PC-9 (cell line): Measurements from ENCODE around the gene GPR183. TPM values are rescaled to one million over a fixed set of nuclear protein-coding genes. Genes with fewer than 3 reads are reported as not detected.

Experiments
- BruUV-seq: library from RNA; stranded (reverse); fragments of 400-500 nt; replicated peaks from 2 replicates; lab custom pipeline; 2021; lab: Mats Ljungman, UMichigan
- CTCF ChIA-PET: fragments of 300-600 bp; sonication (Branson Sonifier 250); formaldehyde crosslinking; loops from one replicate; lab custom pipeline; 2022; ENCODE audit warnings: antibody characterized with exemption; lab: Charles Lee
- POLR2A ChIA-PET: fragments of 300-600 bp; sonication (Branson Sonifier 250); formaldehyde crosslinking; loops from one replicate; lab custom pipeline; 2022; ENCODE audit warnings: antibody characterized with exemption; ENCODE audit not compliant: unreplicated experiment; lab: Charles Lee
- DNase-seq, 2 experiments: peaks; one replicate each; pipeline versions ENCODE4 v3.0.0 to v3.0.0-alpha.2; 2015 to 2022; ENCODE audit warnings: mixed read lengths in 1 of 2
- H2AFZ ChIP-seq: fragments of 200-600 bp; sonication (generic); 2 replicates; pipeline ENCODE4 v1.8.1; 2017; ENCODE audit warnings: antibody characterized with exemption
- H3F3A ChIP-seq: fragments of 200-600 bp; sonication (generic); 2 replicates; pipeline ENCODE4 v1.8.1; 2017; ENCODE audit warnings: antibody characterized with exemption, mild to moderate bottlenecking, low read depth; ENCODE audit not compliant: insufficient read depth
- H3K27ac ChIP-seq: fragments of 200-600 bp; sonication (generic); 2 replicates; pipeline ENCODE4 v1.6.1; 2016; ENCODE audit warnings: mixed run types
- H3K27me3 ChIP-seq: fragments of 200-600 bp; sonication (generic); 2 replicates; pipeline ENCODE4 v1.6.1; 2016; ENCODE audit warnings: low read depth, mixed run types; ENCODE audit not compliant: insufficient read depth
- H3K36me3 ChIP-seq: fragments of 200-600 bp; sonication (generic); 2 replicates; pipeline ENCODE4 v1.6.1; 2016; ENCODE audit warnings: low read depth, mixed run types
- H3K4me1 ChIP-seq: fragments of 200-600 bp; sonication (generic); replicated peaks from 2 replicates; pipeline ENCODE4 v1.6.1; 2016; ENCODE audit warnings: mixed run types; ENCODE audit not compliant: insufficient read depth
- H3K4me2 ChIP-seq: fragments of 200-600 bp; sonication (generic); 2 replicates; pipeline ENCODE4 v1.6.1; 2017; ENCODE audit warnings: mixed run types
- H3K4me3 ChIP-seq: fragments of 200-600 bp; sonication (generic); 2 replicates; pipeline ENCODE4 v1.6.1; 2016; ENCODE audit warnings: mixed run types
- H3K79me2 ChIP-seq: fragments of 200-600 bp; sonication (generic); 2 replicates; pipeline ENCODE4 v1.6.1; 2017; ENCODE audit warnings: low read depth, mixed run types
- H3K9me2 ChIP-seq: fragments of 200-600 bp; sonication (generic); 2 replicates; pipeline ENCODE4 v1.8.1; 2017; ENCODE audit warnings: mild to moderate bottlenecking; ENCODE audit not compliant: insufficient read depth
- H3K9me3 ChIP-seq: fragments of 200-600 bp; sonication (generic); 2 replicates; pipeline ENCODE4 v1.8.1; 2016; ENCODE audit warnings: low read depth; ENCODE audit not compliant: insufficient read depth
- H4K20me1 ChIP-seq: fragments of 200-600 bp; sonication (generic); 2 replicates; pipeline ENCODE4 v1.8.1; 2017; ENCODE audit not compliant: insufficient read depth
- CTCF ChIP-seq: fragments of 200-600 bp; sonication (generic); conservative IDR thresholded peaks from 2 replicates; pipeline ENCODE4 v1.6.1; 2017; ENCODE audit warnings: mixed run types, antibody characterized with exemption, mild to moderate bottlenecking, moderate library complexity
- EZH2 ChIP-seq: fragments of 200-600 bp; sonication (generic); IDR thresholded peaks from 2 replicates; pipeline ENCODE4 v1.8.0; 2017; ENCODE audit warnings: antibody characterized with exemption, low read depth
- intact Hi-C: fragments of 100-400 bp; cut with micrococcal nuclease; formaldehyde crosslinking; loops from one replicate; pipeline ENCODE4 v1.10.0; 2022; ENCODE audit not compliant: unreplicated experiment
- total RNA-seq: library from RNA; stranded (reverse); gene quantifications from 2 replicates; pipeline ENCODE4 v1.2.3, GENCODE V29; 2021

Gene GPR183
- total RNA-seq, 1 experiment from 2014 or later, result not detected

GRCh38 chr13:99296398-99296797, 10.8 kb downstream of the GPR183 start:
- Histone ChIP-seq H3K4me3 (no peak overlapping the region), H3K4me2 (no peak overlapping the region), H3K9me2 (no peaks in the 10 kb centered on the region), H3K9me3 (no peaks in the 10 kb centered on the region), H3K27me3 (no peaks in the 10 kb centered on the region), H4K20me1 (peaks cover 35% of the 10 kb centered on the region), H3K79me2 (peaks cover 10% of the 10 kb centered on the region), H2AFZ (no peak overlapping the region), H3K27ac (no peak overlapping the region), H3F3A (peaks cover 6% of the 10 kb centered on the region), H3K4me1 (no peaks in the 10 kb centered on the region), H3K36me3 (peaks cover 15% of the 10 kb centered on the region; the same call in 1 of the 2 replicates)
- no TSS peak for BruUV-seq
- intact Hi-C loops, result no loop called here
- no peak for TF ChIP-seq EZH2
- no peak for TF ChIP-seq CTCF
- ChIA-PET CTCF (no interaction called here), POLR2A (no interaction called here)
- DNase-seq, result no peak

DNA sequence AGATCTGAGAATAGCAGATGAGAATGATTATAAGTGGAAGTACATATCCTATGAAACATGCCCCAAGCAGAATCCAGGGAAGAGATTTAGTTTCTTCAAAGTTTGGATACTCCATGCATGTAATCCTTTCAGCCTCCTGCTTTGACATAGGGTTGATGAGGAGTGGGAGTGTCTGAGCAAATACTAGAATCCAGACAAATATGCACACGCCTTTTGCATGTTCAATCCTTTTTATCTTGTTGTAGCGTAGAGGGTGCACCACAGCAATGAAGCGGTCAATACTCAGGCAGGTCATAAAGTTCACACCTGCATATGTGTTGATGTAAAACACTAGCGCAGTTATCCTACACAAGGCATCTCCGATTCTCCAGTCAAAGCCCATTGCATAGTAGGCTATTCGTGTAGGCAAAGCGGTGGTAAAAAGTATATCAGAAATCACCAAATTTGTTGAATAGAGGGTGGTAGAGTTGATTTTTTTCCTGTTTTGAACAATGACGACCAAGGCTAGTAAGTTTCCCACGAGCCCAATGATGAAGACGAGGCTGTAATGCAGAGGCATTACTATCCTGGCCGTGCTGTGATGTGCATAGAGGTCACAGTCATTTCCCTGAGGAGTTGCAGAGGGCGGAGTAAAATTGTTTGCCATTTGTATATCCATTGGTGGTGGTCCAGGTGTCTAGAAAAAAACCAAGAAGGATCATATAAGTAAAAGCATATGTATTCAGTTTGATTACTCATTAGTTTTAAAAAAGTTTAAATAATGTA, 11.5 kb downstream of the GPR183 start:
- CTCF ChIA-PET, result no interaction called here
- no TSS peak for BruUV-seq
- intact Hi-C loops, result no loop called here

GRCh38 chr13:99294958-99295357, 12.2 kb downstream of the GPR183 start:
- H3K4me3 ChIP-seq, result no peak overlapping the region
- H3K79me2 ChIP-seq, result peaks cover 19% of the 10 kb centered on the region
- no peaks in the 10 kb centered on the region for H3K27me3 ChIP-seq
- no peak overlapping the region for H3K4me2 ChIP-seq
- DNase-seq, result no peak
- no TSS peak for BruUV-seq
- H3K27ac ChIP-seq, result no peak overlapping the region
- peaks cover 15% of the 10 kb centered on the region; the same call in 1 of the 2 replicates for H3K36me3 ChIP-seq
- no peak overlapping the region for H2AFZ ChIP-seq
- H3K9me3 ChIP-seq, result no peaks in the 10 kb centered on the region
- H3K4me1 ChIP-seq, result no peaks in the 10 kb centered on the region
- intact Hi-C loops, result no loop called here
- peaks cover 28% of the 10 kb centered on the region for H4K20me1 ChIP-seq
- CTCF ChIA-PET, result no interaction called here
- H3F3A ChIP-seq, result peaks cover 6% of the 10 kb centered on the region
- POLR2A ChIA-PET, result no interaction called here
- TF ChIP-seq EZH2 (no peak), CTCF (no peak)
- H3K9me2 ChIP-seq, result no peaks in the 10 kb centered on the region

More for the DNA sequence above, 11.5 kb downstream of the GPR183 start:
- H3K79me2 ChIP-seq, result peaks cover 17% of the 10 kb centered on the region
- TF ChIP-seq CTCF, result no peak
- TF ChIP-seq EZH2, result no peak
- no peak for DNase-seq
- H4K20me1 ChIP-seq, result peaks cover 35% of the 10 kb centered on the region
- no peak overlapping the region for H2AFZ ChIP-seq
- H3K27ac ChIP-seq, result no peak overlapping the region
- POLR2A ChIA-PET, result no interaction called here
- no peaks in the 10 kb centered on the region for H3K27me3 ChIP-seq
- H3K9me2 ChIP-seq, result no peaks in the 10 kb centered on the region
- no peaks in the 10 kb centered on the region for H3K4me1 ChIP-seq
- no peaks in the 10 kb centered on the region for H3K9me3 ChIP-seq
- no peak overlapping the region for H3K4me3 ChIP-seq
- H3K4me2 ChIP-seq, result no peak overlapping the region
- H3K36me3 ChIP-seq, result peaks cover 15% of the 10 kb centered on the region; the same call in 1 of the 2 replicates
- peaks cover 6% of the 10 kb centered on the region for H3F3A ChIP-seq
